HL-60 (cell line): Measurements from ENCODE around the gene POLE2.
A peak's percentile ranks its signal among the peaks of the same experiment; 100 is the strongest.

Experiments
- DNase-seq, 2 experiments: peaks; one replicate each; pipeline ENCODE4 v3.0.0-alpha.2; 2010 to 2020; ENCODE audit warnings: low read depth in 1 of 2, low spot score in 1 of 2
- H3K27ac ChIP-seq: fragments of 250-450 bp; sonication (Bioruptor Pico); replicated peaks from 2 replicates; pipeline ENCODE4 v1.5.1; 2020; ENCODE audit warnings: mild to moderate bottlenecking, moderate library complexity
- H3K27me3 ChIP-seq: fragments of 250-450 bp; sonication (Bioruptor Pico); 2 replicates; pipeline ENCODE4 v1.5.1; 2021; ENCODE audit warnings: mild to moderate bottlenecking, moderate library complexity; ENCODE audit not compliant: insufficient read depth, poor library complexity, severe bottlenecking
- H3K4me3 ChIP-seq: replicated peaks from 2 replicates; pipeline ENCODE4 v1.5.1; 2011; ENCODE audit warnings: mild to moderate bottlenecking, control low read depth, low read length; ENCODE audit not compliant: insufficient read depth
- CTCF ChIP-seq: IDR thresholded peaks from one replicate; pipeline ENCODE4 v1.5.1; 2011; ENCODE audit warnings: low read length, control low read depth, inconsistent platforms; ENCODE audit not compliant: insufficient read depth
- GABPA ChIP-seq: IDR thresholded peaks from 2 replicates; pipeline ENCODE4 v1.6.1; 2012; ENCODE audit warnings: low read depth
- POLR2AphosphoS5 ChIP-seq: IDR thresholded peaks from 2 replicates; pipeline ENCODE4 v1.6.1; 2012; ENCODE audit warnings: low read depth
- SPI1 ChIP-seq: IDR thresholded peaks from 2 replicates; pipeline ENCODE4 v1.6.1; 2012; ENCODE audit warnings: low read depth, mild to moderate bottlenecking, borderline replicate concordance
- TF ChIP-seq, protein P1 (sequence below): IDR thresholded peaks from 2 replicates; pipeline ENCODE4 v1.6.1; 2012; ENCODE audit warnings: low read depth; ENCODE audit not compliant: insufficient replicate concordance

Gene POLE2

GRCh38 chr14:49598485-49599300 lies 89.3 kb downstream of the POLE2 start, which contains the start of gene LRR1:
Gene LRR1, plus strand, starts transcription at chr14:49598940. Its CDS starts 81 bp downstream, at chr14:49599021.
- Histone ChIP-seq H3K4me3 (peak within 1 kb of the TSS; percentile 79), H3K27me3 (no peaks in the 10 kb centered on the region), H3K27ac (peak within 1 kb of the TSS; percentile 98)
- TF ChIP-seq CTCF: no peak
- TF ChIP-seq POLR2AphosphoS5: peak; percentile 95
- TF ChIP-seq, protein P1, sequence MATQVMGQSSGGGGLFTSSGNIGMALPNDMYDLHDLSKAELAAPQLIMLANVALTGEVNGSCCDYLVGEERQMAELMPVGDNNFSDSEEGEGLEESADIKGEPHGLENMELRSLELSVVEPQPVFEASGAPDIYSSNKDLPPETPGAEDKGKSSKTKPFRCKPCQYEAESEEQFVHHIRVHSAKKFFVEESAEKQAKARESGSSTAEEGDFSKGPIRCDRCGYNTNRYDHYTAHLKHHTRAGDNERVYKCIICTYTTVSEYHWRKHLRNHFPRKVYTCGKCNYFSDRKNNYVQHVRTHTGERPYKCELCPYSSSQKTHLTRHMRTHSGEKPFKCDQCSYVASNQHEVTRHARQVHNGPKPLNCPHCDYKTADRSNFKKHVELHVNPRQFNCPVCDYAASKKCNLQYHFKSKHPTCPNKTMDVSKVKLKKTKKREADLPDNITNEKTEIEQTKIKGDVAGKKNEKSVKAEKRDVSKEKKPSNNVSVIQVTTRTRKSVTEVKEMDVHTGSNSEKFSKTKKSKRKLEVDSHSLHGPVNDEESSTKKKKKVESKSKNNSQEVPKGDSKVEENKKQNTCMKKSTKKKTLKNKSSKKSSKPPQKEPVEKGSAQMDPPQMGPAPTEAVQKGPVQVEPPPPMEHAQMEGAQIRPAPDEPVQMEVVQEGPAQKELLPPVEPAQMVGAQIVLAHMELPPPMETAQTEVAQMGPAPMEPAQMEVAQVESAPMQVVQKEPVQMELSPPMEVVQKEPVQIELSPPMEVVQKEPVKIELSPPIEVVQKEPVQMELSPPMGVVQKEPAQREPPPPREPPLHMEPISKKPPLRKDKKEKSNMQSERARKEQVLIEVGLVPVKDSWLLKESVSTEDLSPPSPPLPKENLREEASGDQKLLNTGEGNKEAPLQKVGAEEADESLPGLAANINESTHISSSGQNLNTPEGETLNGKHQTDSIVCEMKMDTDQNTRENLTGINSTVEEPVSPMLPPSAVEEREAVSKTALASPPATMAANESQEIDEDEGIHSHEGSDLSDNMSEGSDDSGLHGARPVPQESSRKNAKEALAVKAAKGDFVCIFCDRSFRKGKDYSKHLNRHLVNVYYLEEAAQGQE: peak; percentile 68
- no peak; the same call in 1 of the 2 replicates for TF ChIP-seq GABPA
- no peak for TF ChIP-seq SPI1
- peak; percentile 63 to 92 for DNase-seq

DNA sequence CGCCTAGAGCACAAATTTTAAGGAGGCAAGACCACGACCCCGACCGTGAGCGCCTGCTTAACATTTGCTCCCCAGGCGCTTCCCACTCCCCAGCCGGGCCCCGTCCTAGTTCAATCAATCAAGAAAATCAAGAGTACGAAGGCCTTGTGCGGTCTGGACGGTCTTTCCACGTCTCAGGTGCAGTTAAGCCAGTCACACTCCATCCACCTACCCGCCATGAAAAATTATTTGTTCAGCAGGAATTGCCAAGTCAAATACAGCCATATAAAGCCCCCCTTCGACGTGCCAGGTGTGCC lies 89.9 kb downstream of the POLE2 start:
- Histone ChIP-seq H3K4me3 (peak overlapping the region; percentile 79), H3K27me3 (no peaks in the 10 kb centered on the region), H3K27ac (peak overlapping the region; percentile 98)
- TF ChIP-seq CTCF (no peak), GABPA (no peak), POLR2AphosphoS5 (no peak), SPI1 (no peak)
- TF ChIP-seq, protein P1: no peak
- DNase-seq: no peak

DNA sequence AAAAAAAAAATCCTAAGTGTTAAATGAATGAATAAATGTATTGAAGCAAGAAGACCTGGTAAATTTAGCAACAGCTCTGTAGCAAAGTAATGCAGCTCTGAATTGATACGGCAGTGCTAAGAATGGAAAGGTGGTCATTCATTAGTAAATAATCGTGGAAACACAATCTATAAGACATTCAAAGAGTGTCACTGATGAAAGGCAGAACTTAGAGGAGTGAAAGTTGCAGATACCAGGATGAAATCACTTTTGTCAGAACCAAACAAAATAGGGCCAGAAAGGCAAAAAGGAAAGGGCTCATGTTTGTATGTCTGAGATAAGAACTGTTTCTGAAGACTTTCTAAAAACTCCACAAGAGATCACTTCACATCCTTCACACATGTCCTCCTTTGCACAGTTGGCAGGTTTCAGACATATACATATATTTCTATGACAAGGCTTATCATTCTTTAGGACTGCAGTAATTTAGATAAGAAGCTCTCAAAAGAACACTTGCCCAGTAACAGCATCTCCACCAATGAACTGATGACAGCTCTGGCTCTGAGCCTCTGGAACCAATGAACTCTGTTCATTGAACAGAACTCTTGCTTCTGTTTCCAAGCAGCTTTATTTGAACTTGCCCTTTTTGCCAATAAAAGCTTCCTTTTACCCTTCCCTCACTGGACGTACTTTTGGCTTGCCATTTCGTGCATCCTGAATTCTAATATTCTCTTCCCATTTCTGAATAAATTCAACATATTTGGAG lies 93.5 kb downstream of the POLE2 start:
- Histone ChIP-seq H3K27ac (no peak overlapping the region), H3K27me3 (no peaks in the 10 kb centered on the region), H3K4me3 (no peak overlapping the region)
- TF ChIP-seq GABPA: no peak
- no peak for DNase-seq
